HT1080 (cell line): ENCODE measurements around the gene NAV2. TPM values are rescaled to one million over a fixed set of nuclear protein-coding genes. Genes with fewer than 3 reads are reported as not detected.

Experiments used
- DNase-seq: peaks from one replicate; pipeline ENCODE4 v3.0.0-alpha.2; 2015; ENCODE audit warnings: low read depth
- total RNA-seq: library from RNA; depleted of rRNA; stranded (reverse); fragments of >200 nt; shearing (Covaris generic); gene quantifications from 2 replicates; pipeline ENCODE4 v1.2.3, GENCODE V29; 2014

Gene NAV2
- total RNA-seq, 1 experiment from 2014 or later: 2.2 TPM

DNA sequence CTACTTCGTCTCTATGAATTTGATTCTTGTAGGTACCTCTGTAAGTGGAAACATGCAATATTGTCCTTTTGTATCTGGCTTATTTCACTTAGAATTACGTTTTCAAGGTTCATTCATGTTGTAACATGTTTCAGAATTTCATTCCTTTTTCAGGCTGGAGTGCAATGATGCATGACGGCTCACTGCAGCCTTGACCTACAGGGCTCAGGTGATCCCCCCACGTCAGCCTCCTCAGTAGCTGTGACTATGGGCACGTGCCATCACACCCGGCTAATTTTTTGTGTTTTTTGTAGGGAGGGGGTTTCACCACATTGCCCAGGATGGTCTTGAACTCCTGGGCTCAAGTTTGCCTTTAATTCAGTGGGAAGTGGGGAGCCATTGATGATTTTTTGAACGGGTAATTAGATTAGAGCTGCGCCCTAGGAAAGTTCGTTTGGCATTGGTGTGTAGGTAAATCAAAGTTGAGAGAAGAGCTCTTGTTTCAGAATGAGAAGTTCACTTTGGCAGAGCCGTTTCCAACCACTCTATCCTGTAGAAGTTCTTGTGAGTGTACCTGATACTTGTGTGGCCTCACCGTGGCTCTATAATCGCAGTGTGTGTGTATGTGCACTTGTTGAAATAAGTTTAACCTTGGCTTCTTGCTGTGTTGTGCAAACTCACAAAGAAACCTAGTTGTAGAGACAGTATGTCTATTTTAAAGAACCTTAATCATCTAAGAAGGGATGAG is 115.9 kb downstream of the NAV2 start:
- no peak for DNase-seq

DNA sequence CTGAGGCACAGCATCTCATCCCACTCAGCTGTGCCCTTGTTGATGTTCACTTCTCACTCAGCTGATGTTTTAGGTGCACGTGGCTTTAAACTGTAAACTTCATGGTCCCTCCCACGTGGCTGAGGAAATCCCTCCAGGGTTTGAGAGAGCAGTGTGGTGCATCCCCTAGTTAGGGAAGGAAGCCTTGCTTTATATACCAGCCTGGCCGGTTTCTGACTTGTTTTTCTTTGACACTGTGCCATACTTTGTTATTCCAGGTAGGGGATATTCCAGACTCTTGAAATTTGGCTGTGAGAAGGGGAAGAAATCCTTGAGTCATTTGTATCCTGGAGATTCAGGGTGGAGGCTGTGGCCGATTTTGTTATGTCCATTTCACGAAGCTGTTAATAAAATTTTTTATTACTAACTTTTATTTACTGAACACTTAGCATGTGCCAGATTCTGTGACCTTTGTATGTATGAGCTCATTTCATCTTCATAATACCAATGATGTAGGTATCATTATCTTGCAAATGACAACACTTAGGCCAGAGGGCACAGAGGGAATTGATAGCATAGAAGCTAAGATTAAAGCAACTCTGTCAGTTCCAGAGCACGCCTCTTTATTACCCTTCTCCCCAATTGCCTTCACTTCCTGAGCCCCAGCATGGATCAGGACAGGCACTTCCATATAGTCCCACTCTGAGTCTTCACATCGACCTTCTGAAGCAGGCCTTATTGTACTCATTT is 116.6 kb downstream of the NAV2 start:
- DNase-seq: no peak

- DNase-seq: no peak
These were observed 119.6 kb downstream of the NAV2 start for GRCh38 chr11:19832086-19832750.

- DNase-seq: no peak
These were observed 120.3 kb downstream of the NAV2 start for GRCh38 chr11:19832901-19833300.

- no peak for DNase-seq
These were observed 122.1 kb downstream of the NAV2 start for GRCh38 chr11:19834771-19835170.

DNA sequence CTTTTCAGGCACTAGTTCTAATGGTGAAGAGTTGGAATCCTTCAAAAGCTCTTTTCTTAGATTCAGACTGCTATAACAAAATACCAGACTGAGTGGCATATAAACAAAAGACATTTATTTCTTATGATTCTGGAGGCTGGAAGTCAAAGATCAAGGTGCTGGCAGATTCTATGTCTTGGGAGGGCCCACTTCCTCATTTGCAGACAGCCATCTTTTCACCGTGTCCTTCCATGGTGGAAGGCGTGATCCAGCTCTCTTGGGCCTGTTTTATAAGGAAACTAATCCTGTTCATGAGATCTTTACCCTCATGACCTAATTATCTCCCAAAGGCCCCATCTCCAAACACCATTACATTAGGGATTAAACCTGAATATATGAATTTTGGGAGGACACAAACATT is 124.0 kb downstream of the NAV2 start:
- no peak for DNase-seq

DNA sequence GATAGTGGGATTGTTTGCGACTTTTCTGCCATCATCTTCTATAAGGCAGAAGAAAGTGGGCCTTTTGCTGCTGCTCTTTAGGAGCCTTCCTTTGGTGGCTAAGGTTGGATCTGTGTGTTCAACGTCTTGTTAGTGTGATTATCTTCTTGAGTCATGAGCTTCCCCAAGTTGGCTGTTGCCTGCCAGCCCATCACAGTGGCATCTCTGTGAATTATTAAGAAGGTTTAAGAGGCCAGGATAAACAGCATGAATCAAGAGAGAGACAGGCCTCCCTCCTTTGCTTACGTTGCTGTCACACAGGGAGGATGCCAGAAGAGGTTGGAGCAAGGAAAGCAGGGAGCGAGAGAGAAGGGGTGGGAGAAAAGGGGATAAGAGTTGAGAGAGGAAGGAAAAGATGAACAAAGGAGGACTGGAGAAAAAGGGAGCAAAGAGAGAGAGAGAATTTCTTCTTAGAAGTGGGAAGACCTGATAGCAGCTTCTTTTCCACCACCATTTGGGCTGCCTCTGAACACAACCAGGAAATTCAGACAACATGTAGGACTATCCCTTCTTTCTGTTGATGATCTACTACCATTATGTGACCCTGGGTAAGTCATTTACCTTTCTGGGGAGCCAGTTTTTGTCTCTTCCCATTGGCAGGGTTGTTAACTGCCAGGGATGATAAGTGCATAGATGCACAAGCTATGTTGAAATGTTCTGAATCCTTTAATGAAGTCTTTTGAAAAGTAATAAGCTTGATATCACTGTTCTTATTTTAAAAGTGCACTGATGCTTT is 126.5 kb downstream of the NAV2 start:
- no peak for DNase-seq

- no peak for DNase-seq
These were observed 128.3 kb downstream of the NAV2 start for GRCh38 chr11:19840961-19841360.

- DNase-seq: no peak
These were observed 129.9 kb downstream of the NAV2 start for GRCh38 chr11:19842505-19842904.

DNA sequence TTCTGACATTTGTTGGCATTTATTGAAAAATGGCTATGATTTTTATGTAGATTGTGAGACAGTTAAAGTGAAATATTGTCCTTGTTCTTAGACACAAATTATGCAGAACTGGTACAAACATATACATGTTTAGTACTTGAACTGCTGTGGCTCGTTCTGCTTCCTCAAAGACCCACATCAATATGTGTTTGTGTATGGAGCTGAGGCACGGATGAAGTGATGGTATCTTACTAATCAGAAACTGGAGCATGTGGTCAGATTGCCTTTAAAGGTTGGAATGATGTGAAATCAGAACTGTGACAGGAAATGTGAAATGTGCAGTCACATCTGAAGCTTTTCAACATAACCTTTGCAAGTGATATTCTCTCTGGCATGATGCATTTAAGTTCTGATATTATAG is 130.4 kb downstream of the NAV2 start:
- DNase-seq: peak; percentile 8

- DNase-seq: no peak
These were observed 131.4 kb downstream of the NAV2 start for GRCh38 chr11:19844012-19844411.

DNA sequence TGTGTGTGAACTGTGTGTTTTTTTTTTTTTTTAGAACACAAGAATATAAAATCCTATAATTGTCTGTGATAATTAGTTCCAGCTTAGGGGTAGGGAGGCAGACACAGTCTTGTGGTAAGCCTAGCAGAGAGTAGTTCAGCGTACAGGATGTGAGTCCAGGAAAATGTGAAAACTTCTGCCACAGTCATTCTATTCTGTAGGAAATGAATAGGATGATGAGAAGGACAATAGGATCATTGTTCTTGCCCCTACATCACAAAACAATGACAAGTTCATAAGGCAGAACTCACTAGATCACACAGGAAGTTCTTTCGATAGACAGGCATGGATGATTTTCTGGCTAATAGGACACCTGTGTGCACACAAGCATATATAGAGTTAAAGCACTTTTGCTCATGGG is 132.2 kb downstream of the NAV2 start:
- peak; percentile 90 for DNase-seq

DNA sequence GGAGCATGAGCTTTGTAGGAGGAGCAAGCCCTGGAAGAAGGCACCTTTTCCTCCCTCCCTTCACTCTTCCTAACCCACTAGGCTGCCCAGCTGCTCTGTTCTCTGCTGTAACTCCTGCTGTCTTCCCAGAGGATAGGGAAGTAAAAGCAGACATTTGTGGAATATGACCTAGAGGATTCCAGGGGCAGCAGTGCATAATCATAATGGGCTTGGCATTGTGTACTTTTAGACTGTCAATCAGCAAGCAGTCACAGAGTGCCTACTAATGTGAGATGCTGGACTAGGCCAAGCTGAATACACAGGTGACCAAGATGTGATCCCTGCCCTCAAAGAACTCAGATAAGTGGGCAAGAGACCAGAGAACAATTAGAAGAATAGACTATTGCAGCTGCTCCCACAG is 133.0 kb downstream of the NAV2 start:
- DNase-seq: no peak

DNA sequence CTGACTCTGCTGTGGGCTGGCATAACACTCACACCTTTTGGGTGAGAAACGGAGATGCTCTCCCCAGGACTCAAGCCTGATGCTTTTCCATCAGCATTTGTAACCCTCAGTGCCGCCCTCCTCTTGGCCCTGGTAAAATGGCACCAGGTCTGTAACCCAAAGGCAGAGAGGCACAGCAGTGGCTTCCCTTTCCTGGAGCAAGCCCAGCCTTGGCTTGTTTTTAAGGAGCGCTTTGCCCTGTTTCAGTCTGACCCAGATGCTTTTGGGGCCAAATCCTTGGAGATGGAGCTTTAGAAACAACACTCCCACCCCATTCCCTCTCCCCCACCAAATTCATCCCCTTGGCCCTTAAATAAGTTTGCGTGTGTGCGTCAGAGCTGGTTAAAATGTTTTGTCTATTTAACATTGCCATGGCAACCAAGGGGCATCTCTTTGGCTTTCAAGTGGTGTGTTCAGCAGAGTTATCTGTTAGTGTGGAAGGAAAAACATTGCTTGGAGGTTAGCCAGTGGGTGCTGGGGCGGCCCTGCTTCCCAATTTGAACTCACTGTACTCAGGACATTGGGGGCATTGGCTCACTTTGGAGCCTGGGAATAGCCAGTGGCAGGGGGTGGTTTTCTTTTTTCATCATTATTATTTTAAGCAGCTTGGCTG is 134.1 kb downstream of the NAV2 start:
- DNase-seq: no peak

- no peak for DNase-seq
These were observed 135.6 kb downstream of the NAV2 start for GRCh38 chr11:19848219-19848618.

DNA sequence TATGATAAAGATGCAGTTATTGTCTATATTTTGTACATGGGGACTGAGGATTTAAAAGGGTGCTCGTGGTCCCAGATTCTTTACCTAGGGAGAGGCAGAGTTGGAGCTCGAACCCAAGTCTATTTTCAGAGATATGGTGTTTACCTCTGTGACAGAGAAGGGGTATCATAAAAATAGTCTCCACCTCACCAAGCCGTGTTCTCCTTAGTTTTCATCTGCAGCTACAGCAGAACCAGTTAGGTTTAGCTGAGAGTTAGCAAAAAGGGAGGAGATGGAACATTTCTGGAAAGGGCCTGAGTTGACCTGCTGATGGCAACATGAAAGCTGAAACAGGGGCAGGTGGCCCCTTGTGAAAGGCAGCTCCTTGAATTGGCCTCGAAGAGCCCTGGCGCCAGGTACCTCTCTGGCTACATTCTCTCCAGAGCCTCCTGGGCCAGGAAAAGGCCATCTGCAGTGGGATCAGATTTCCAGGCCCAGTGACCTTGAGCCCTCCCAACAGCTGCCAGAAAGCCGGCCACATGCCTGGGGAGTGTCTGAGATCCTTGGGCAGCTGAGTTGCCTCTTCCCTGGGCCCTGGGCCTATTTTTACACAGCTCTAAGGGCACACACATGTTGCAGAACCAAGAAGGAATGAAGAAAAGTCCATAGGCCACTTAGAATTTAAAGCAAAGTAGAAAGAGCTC is 136.6 kb downstream of the NAV2 start:
- no peak for DNase-seq

GRCh38 chr11:19849947-19850593 is 137.4 kb downstream of the NAV2 start:
- DNase-seq: no peak

- DNase-seq: no peak
These were observed 139.7 kb downstream of the NAV2 start for GRCh38 chr11:19852288-19852687.

DNA sequence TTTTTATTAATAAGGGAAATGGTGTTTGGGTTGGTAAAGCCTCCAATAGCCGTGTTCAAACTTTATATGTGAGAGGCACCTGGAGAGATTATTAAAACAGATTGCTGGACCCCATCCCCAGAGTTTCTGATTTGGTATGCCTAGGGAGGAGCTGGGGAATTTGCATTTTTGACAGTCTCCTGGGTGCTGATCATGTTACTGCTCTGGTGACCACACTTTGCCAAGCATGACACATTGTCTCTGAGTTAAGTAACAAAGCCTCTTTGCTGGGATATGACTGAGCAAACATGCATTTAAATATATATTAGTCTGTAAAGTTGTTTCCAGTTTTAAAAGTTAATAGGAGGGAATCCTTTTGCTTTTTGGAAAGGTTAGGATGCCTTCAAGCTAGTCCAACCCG is 140.4 kb downstream of the NAV2 start:
- peak; percentile 41 for DNase-seq

- no peak for DNase-seq
These were observed 141.3 kb downstream of the NAV2 start for GRCh38 chr11:19853920-19854319.
